Measurements from ENCODE around the gene CDC42EP4. TPM values are rescaled to one million over a fixed set of nuclear protein-coding genes. Genes with fewer than 3 reads are reported as not detected.

The CDC42EP4 gene
- total and polyA plus RNA-seq, 2 experiments from 2014 or later, result 4.4 to 19.9 TPM

- TF ChIP-seq STAT1 (IDR thresholded peaks at IDR 0.05; ENCODE audit: unreplicated experiment) (no peak), ZNF331 (CRISPR knock-in tag; IDR thresholded peaks at IDR 0.05; ENCODE audit: low read depth) (no peak), ZNF114 (CRISPR knock-in tag; IDR thresholded peaks at IDR 0.05) (no peak), POLR2AphosphoS5 (IDR thresholded peaks at IDR 0.05; ENCODE audit: low read depth) (no peak), EZH2phosphoT487 (IDR thresholded peaks at IDR 0.05; ENCODE audit: unreplicated experiment) (no peak), NANOG (IDR thresholded peaks at IDR 0.05; ENCODE audit: borderline replicate concordance) (no peak)
Measured at GRCh38 chr17:73290399-73291259, 21.2 kb downstream of the CDC42EP4 start (continued).

GRCh38 chr17:73289549-73290254, 22.1 kb downstream of the CDC42EP4 start:
- Histone ChIP-seq H3K4me3 (no peak overlapping the region), H3K27ac (ENCODE audit: low read depth) (no peak overlapping the region), H3K9me2 (ENCODE audit: insufficient read depth) (no peaks in the 10 kb centered on the region), H3K79me2 (replicated peaks; ENCODE audit: insufficient read depth) (0 out of 2 replicates have a peak, but pooled peaks cover 3% of the 10 kb centered on the region), H4K20me1 (replicated peaks; ENCODE audit: insufficient read depth) (no peaks in the 10 kb centered on the region), H3K4me1 (ENCODE audit: insufficient read depth) (peaks cover under 1% of the 10 kb centered on the region), H3K4me2 (no peak overlapping the region), H3K27me3 (ENCODE audit: insufficient read depth) (no peaks in the 10 kb centered on the region), H3K36me3 (ENCODE audit: insufficient read depth) (no peaks in the 10 kb centered on the region), H2AFZ (no peak overlapping the region), H3F3A (replicated peaks; ENCODE audit: low read depth) (no peaks in the 10 kb centered on the region)
- H3K27ac Mint-ChIP-seq, result no peak overlapping the region; the same call in 1 of the 2 replicates
- H3K9me3 Mint-ChIP-seq, result no peaks in the 10 kb centered on the region
- no peaks in the 10 kb centered on the region for H3K36me3 Mint-ChIP-seq (ENCODE audit: low read depth)
- H3K4me1 Mint-ChIP-seq, result peaks cover 28% of the 10 kb centered on the region
- no peak for DNase-seq (ENCODE audit: low spot score)
- H3K27me3 Mint-ChIP-seq (ENCODE audit: insufficient read depth, low read depth, poor library complexity), result peaks cover 11% of the 10 kb centered on the region
- ATAC-seq, result no peak
- no peak overlapping the region; the same call in 2 of the 3 replicates for H3K4me3 Mint-ChIP-seq
- TF ChIP-seq ZNF331 (CRISPR knock-in tag; IDR thresholded peaks at IDR 0.05; ENCODE audit: low read depth) (no peak), EZH2phosphoT487 (IDR thresholded peaks at IDR 0.05; ENCODE audit: unreplicated experiment) (no peak), ZNF462 (CRISPR knock-in tag; IDR thresholded peaks at IDR 0.05) (no peak), CTCF (conservative IDR thresholded peaks at IDR 0.05; ENCODE audit: low read depth in 2 of 2) (no peak), STAT1 (IDR thresholded peaks at IDR 0.05; ENCODE audit: unreplicated experiment) (no peak), ZNF114 (CRISPR knock-in tag; IDR thresholded peaks at IDR 0.05) (no peak), POLR2AphosphoS5 (IDR thresholded peaks at IDR 0.05; ENCODE audit: low read depth) (no peak), REST (IDR thresholded peaks at IDR 0.05; ENCODE audit: unreplicated experiment) (no peak), JUNB (IDR thresholded peaks at IDR 0.05; ENCODE audit: unreplicated experiment) (no peak), CREB1 (CRISPR knock-in tag; IDR thresholded peaks at IDR 0.05; ENCODE audit: low read depth) (no peak)
